OCI-LY7 (cell line): Measurements from ENCODE around the gene PHACTR3. TPM values are rescaled to one million over a fixed set of nuclear protein-coding genes. Genes with fewer than 3 reads are reported as not detected.

Experiments used
- BruUV-seq: library from RNA; stranded (reverse); fragments of 400-500 nt; replicated peaks from 2 replicates; lab custom pipeline; 2021; lab: Mats Ljungman, UMichigan
- CTCF ChIA-PET: fragments of 300-600 bp; sonication (Branson Sonifier 250); formaldehyde crosslinking; loops from one replicate; lab custom pipeline; 2022; ENCODE audit warnings: antibody characterized with exemption; ENCODE audit not compliant: unreplicated experiment; lab: Charles Lee
- POLR2A ChIA-PET: fragments of 300-600 bp; sonication (Branson Sonifier 250); formaldehyde crosslinking; loops from one replicate; lab custom pipeline; 2022; ENCODE audit warnings: antibody characterized with exemption; lab: Charles Lee
- DNase-seq: peaks from one replicate; pipeline ENCODE4 v3.0.0-alpha.2; 2015; ENCODE audit warnings: low spot score
- H2AFZ ChIP-seq: fragments of 200-600 bp; sonication (generic), shearing (Covaris generic); 2 replicates; pipeline ENCODE4 v1.6.1; 2014; ENCODE audit warnings: mild to moderate bottlenecking, antibody characterized with exemption, low read length, moderate library complexity
- H3K27ac ChIP-seq: fragments of 200-600 bp; sonication (generic); 2 replicates; pipeline ENCODE4 v1.5.1; 2014; ENCODE audit warnings: mixed run types, low read depth, mild to moderate bottlenecking, moderate library complexity, low read length, inconsistent platforms; ENCODE audit not compliant: poor library complexity, severe bottlenecking
- H3K36me3 ChIP-seq: fragments of 200-600 bp; sonication (generic); 2 replicates; pipeline ENCODE4 v1.6.1; 2014; ENCODE audit warnings: mild to moderate bottlenecking, antibody characterized with exemption, low read length, moderate library complexity, mixed read lengths; ENCODE audit not compliant: insufficient read depth
- H3K4me1 ChIP-seq: fragments of 200-600 bp; sonication (generic); 2 replicates; pipeline ENCODE4 v1.5.1; 2014; ENCODE audit warnings: mild to moderate bottlenecking, low read length; ENCODE audit not compliant: insufficient read depth, poor library complexity, severe bottlenecking
- H3K4me2 ChIP-seq: fragments of 200-600 bp; sonication (generic); 2 replicates; pipeline ENCODE4 v1.6.1; 2014; ENCODE audit warnings: mild to moderate bottlenecking, low read length
- H3K4me3 ChIP-seq: fragments of 200-600 bp; sonication (generic); 2 replicates; pipeline ENCODE4 v1.5.1; 2014; ENCODE audit warnings: mild to moderate bottlenecking, low read depth, low read length; ENCODE audit not compliant: poor library complexity, severe bottlenecking
- H3K79me2 ChIP-seq: fragments of 200-600 bp; sonication (generic); 2 replicates; pipeline ENCODE4 v1.6.1; 2016; ENCODE audit warnings: low read depth, mild to moderate bottlenecking, low read length, moderate library complexity, mixed read lengths; ENCODE audit not compliant: insufficient read depth
- H3K9me2 ChIP-seq: fragments of 200-600 bp; sonication (generic); 2 replicates; pipeline ENCODE4 v1.6.1; 2016; ENCODE audit warnings: mild to moderate bottlenecking, low read length, mixed read lengths; ENCODE audit not compliant: insufficient read depth
- H3K9me3 ChIP-seq: fragments of 200-600 bp; sonication (generic); 2 replicates; pipeline ENCODE4 v1.6.1; 2014; ENCODE audit warnings: mild to moderate bottlenecking, mixed run types, low read length, mixed read lengths
- H4K20me1 ChIP-seq: fragments of 200-600 bp; sonication (generic); 2 replicates; pipeline ENCODE4 v1.6.1; 2014; ENCODE audit warnings: mild to moderate bottlenecking, antibody characterized with exemption, low read length, moderate library complexity, mixed read lengths; ENCODE audit not compliant: insufficient read depth
- EZH2phosphoT487 ChIP-seq: fragments of 200-600 bp; sonication (generic); IDR thresholded peaks from 2 replicates; pipeline ENCODE4 v1.6.1; 2018; ENCODE audit warnings: low read depth, borderline replicate concordance, mild to moderate bottlenecking, mixed run types, antibody characterized with exemption, low read length, moderate library complexity, mixed read lengths
- intact Hi-C: fragments of 100-400 bp; cut with micrococcal nuclease; formaldehyde crosslinking; loops from one replicate; pipeline ENCODE4 v1.10.0; 2022; ENCODE audit not compliant: unreplicated experiment
- total RNA-seq, 2 experiments: library from RNA; depleted of rRNA in 1 of 2; stranded (reverse); fragments of >200 nt in 1 of 2; shearing (Covaris generic) in 1 of 2; gene quantifications; 2 replicates each; pipeline ENCODE4 v1.2.3, GENCODE V29; 2014 to 2022
- TF ChIP-seq, protein P1 (sequence below): fragments of 200-600 bp; sonication (generic); conservative IDR thresholded peaks from 2 replicates; pipeline ENCODE4 v1.5.1; 2014; ENCODE audit warnings: mild to moderate bottlenecking, antibody characterized with exemption, low read length, moderate library complexity, mixed read lengths

PHACTR3 gene
- total RNA-seq, 2 experiments from 2014 or later, result 0.32 TPM; not detected in 1

DNA sequence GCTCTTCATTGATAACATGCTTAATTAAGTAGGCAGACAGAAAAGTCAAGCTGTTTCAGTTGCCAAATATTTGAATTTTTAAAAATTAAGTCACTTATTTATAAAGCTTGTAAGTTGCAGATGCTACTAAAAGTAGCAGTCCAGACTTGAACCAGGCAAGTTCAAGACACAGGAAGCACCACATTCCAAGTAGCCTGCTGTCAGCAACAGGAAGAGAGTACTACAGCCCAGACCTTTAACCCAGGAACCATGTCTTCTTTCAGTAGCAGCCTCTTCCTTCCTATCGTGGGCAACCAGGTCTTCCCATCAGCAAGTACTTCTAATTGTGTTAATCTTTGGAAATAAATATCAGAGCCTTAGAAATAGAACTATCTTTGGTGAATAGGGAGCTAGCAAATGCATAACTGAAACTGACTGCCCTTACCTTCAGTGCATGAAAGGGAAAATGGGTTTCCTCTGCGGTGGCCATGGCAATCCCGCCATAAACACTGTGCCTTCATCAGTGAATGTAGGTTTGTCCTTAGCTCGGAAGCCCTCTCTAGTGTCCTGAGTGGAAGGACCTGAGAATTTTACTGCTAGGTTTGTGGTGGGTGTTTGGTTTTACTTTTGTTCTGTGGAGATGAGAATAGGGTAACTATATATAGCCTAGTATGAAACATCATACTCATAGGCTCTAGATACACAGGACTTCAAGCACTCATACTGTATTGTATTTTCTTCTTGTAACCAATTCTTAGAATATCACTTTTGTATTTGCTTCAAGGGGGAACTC, 233.5 kb downstream of the PHACTR3 start:
- H2AFZ ChIP-seq, result no peak overlapping the region
- H3K27ac ChIP-seq, result no peak overlapping the region
- no peaks in the 10 kb centered on the region for H4K20me1 ChIP-seq
- no peak for DNase-seq
- H3K4me3 ChIP-seq, result no peak overlapping the region
- no peaks in the 10 kb centered on the region for H3K9me3 ChIP-seq
- intact Hi-C loops, result no loop called here
- ChIA-PET CTCF (no interaction called here), POLR2A (no interaction called here)
- BruUV-seq, result no TSS peak
- H3K79me2 ChIP-seq, result no peaks in the 10 kb centered on the region
- H3K9me2 ChIP-seq, result no peaks in the 10 kb centered on the region
- H3K4me2 ChIP-seq, result no peak overlapping the region
- TF ChIP-seq, protein P1, sequence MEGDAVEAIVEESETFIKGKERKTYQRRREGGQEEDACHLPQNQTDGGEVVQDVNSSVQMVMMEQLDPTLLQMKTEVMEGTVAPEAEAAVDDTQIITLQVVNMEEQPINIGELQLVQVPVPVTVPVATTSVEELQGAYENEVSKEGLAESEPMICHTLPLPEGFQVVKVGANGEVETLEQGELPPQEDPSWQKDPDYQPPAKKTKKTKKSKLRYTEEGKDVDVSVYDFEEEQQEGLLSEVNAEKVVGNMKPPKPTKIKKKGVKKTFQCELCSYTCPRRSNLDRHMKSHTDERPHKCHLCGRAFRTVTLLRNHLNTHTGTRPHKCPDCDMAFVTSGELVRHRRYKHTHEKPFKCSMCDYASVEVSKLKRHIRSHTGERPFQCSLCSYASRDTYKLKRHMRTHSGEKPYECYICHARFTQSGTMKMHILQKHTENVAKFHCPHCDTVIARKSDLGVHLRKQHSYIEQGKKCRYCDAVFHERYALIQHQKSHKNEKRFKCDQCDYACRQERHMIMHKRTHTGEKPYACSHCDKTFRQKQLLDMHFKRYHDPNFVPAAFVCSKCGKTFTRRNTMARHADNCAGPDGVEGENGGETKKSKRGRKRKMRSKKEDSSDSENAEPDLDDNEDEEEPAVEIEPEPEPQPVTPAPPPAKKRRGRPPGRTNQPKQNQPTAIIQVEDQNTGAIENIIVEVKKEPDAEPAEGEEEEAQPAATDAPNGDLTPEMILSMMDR, result no peak
- no peak for TF ChIP-seq EZH2phosphoT487
- no peaks in the 10 kb centered on the region for H3K4me1 ChIP-seq
- H3K36me3 ChIP-seq, result no peaks in the 10 kb centered on the region

DNA sequence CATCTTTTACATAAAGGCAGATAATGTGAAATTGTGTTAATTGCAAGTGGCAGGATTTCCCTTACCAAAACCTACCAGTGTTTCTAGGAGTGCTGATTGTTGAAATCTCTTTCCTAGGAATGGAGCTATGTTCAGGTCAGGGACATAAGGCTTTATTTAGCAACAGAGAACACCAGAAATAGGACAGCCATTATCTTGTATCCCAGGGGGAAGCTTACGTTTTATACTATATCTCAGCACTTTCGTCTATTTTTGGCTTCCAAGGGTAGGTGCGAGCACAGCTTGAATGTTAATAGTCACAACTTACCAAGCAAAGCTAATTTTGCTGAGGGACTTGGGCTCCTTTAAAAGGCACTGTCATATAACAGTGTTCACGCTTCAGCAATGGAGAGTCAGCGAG, 235.1 kb downstream of the PHACTR3 start:
- Histone ChIP-seq H3K4me2 (no peak overlapping the region), H3K9me3 (no peaks in the 10 kb centered on the region), H4K20me1 (no peaks in the 10 kb centered on the region), H3K27ac (no peak overlapping the region), H3K79me2 (no peaks in the 10 kb centered on the region), H3K4me3 (no peak overlapping the region), H2AFZ (no peak overlapping the region), H3K36me3 (no peaks in the 10 kb centered on the region), H3K9me2 (no peaks in the 10 kb centered on the region), H3K4me1 (no peaks in the 10 kb centered on the region)
- DNase-seq, result no peak
- TF ChIP-seq EZH2phosphoT487, result no peak
- TF ChIP-seq, protein P1, result no peak
- POLR2A ChIA-PET, result no interaction called here
- BruUV-seq, result no TSS peak
- intact Hi-C loops, result no loop called here
- CTCF ChIA-PET, result no interaction called here

DNA sequence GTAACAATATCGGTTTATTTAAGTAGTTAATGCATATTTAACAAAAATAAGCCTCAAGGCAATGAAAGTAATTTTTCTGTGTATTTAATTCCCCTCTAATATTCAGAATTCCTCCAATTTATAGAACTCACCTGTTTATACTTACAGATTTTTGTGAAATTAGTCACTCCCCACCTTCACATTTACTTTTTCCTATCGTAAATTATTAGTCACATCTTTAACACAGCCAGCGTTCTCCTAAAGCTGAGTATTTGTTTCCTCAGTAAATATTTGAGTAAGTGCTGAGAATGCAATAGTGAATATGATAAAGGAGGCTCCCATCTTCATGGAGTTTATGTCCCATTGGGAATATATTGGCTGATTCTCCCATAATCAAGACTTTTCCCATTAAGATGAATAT, 241.1 kb downstream of the PHACTR3 start:
- Histone ChIP-seq H3K4me1 (no peaks in the 10 kb centered on the region), H3K36me3 (no peaks in the 10 kb centered on the region), H3K27ac (no peak overlapping the region), H3K9me3 (no peaks in the 10 kb centered on the region), H3K4me3 (no peak overlapping the region), H2AFZ (no peak overlapping the region), H3K9me2 (no peaks in the 10 kb centered on the region), H4K20me1 (no peaks in the 10 kb centered on the region), H3K79me2 (no peaks in the 10 kb centered on the region), H3K4me2 (no peak overlapping the region)
- ChIA-PET CTCF (no interaction called here), POLR2A (no interaction called here)
- TF ChIP-seq, protein P1, result no peak
- TF ChIP-seq EZH2phosphoT487, result no peak
- intact Hi-C loops, result loop anchor here (5.0 kb wide), 1 partner anchor 248 kb away; no protein-coding TSS in a partner anchor
- BruUV-seq, result no TSS peak
- DNase-seq, result no peak
